Measurements from ENCODE around the gene PRKN. TPM values are rescaled to one million over a fixed set of nuclear protein-coding genes. Genes with fewer than 3 reads are reported as not detected.

PRKN gene
- total RNA-seq, 1 experiment from 2014 or later: 0.46 TPM

DNA sequence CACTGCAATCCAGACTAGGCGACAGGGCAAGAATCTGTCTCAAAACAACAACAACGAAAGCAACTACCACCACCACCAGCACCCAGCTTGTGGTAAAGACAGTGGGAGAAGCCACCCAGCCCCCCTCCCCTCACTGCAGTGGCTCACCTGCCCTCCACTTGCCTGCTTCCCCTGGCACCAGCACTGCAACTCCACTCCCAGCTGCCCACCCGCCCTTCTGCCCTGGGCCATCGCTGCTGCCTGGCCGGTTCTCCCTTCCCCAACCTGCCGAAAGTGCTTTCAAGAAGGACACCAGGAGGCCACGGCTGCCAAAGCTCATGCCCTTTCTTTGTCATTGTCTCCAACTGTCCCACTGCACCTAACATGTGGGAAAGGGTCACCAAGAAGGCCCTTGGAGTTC is 1359.1 kb downstream of the PRKN start:
- ATAC-seq (no peak), DNase-seq (ENCODE audit: low read depth, low spot score) (no peak)
- Histone ChIP-seq H3K4me3 (ENCODE audit: low read depth in 2 of 2, low read length in 2 of 2) (no peak overlapping the region), H3K36me3 (ENCODE audit: control insufficient read depth, insufficient read depth, low read length) (no peaks in the 10 kb centered on the region), H3K9me3 (ENCODE audit: control insufficient read depth, insufficient read depth, low read depth, low read length) (peaks cover under 1% of the 10 kb centered on the region; the same call in 1 of the 2 replicates), H3K4me1 (ENCODE audit: control insufficient read depth, insufficient read depth, low read length) (no peaks in the 10 kb centered on the region), H3K27me3 (ENCODE audit: control insufficient read depth, insufficient read depth, low read length) (no peaks in the 10 kb centered on the region), H3K27ac (ENCODE audit: low read length) (no peak overlapping the region)
- intact Hi-C loops (cut with micrococcal nuclease; ENCODE audit: unreplicated experiment): no loop called here
- ChIA-PET CTCF (no interaction called here), POLR2A (no interaction called here)
- TF ChIP-seq SIN3A (IDR thresholded peaks at IDR 0.05; ENCODE audit: borderline replicate concordance, insufficient read depth, low read depth, low read length) (no peak), TCF7L2 (IDR thresholded peaks at IDR 0.05; ENCODE audit: low read depth, low read length) (no peak), POLR2AphosphoS5 (IDR thresholded peaks at IDR 0.05; ENCODE audit: low read depth, low read length) (no peak)
- TF ChIP-seq, protein P1, sequence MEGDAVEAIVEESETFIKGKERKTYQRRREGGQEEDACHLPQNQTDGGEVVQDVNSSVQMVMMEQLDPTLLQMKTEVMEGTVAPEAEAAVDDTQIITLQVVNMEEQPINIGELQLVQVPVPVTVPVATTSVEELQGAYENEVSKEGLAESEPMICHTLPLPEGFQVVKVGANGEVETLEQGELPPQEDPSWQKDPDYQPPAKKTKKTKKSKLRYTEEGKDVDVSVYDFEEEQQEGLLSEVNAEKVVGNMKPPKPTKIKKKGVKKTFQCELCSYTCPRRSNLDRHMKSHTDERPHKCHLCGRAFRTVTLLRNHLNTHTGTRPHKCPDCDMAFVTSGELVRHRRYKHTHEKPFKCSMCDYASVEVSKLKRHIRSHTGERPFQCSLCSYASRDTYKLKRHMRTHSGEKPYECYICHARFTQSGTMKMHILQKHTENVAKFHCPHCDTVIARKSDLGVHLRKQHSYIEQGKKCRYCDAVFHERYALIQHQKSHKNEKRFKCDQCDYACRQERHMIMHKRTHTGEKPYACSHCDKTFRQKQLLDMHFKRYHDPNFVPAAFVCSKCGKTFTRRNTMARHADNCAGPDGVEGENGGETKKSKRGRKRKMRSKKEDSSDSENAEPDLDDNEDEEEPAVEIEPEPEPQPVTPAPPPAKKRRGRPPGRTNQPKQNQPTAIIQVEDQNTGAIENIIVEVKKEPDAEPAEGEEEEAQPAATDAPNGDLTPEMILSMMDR (IDR thresholded peaks at IDR 0.05): no peak
- TF ChIP-seq, protein P2, sequence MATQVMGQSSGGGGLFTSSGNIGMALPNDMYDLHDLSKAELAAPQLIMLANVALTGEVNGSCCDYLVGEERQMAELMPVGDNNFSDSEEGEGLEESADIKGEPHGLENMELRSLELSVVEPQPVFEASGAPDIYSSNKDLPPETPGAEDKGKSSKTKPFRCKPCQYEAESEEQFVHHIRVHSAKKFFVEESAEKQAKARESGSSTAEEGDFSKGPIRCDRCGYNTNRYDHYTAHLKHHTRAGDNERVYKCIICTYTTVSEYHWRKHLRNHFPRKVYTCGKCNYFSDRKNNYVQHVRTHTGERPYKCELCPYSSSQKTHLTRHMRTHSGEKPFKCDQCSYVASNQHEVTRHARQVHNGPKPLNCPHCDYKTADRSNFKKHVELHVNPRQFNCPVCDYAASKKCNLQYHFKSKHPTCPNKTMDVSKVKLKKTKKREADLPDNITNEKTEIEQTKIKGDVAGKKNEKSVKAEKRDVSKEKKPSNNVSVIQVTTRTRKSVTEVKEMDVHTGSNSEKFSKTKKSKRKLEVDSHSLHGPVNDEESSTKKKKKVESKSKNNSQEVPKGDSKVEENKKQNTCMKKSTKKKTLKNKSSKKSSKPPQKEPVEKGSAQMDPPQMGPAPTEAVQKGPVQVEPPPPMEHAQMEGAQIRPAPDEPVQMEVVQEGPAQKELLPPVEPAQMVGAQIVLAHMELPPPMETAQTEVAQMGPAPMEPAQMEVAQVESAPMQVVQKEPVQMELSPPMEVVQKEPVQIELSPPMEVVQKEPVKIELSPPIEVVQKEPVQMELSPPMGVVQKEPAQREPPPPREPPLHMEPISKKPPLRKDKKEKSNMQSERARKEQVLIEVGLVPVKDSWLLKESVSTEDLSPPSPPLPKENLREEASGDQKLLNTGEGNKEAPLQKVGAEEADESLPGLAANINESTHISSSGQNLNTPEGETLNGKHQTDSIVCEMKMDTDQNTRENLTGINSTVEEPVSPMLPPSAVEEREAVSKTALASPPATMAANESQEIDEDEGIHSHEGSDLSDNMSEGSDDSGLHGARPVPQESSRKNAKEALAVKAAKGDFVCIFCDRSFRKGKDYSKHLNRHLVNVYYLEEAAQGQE (IDR thresholded peaks at IDR 0.05; ENCODE audit: insufficient read depth in 1 of 2, low read depth in 2 of 2, low read length in 1 of 2): no peak
- no TSS peak for BruUV-seq (replicated peaks)
- in situ Hi-C loops (cut with HindIII; ENCODE audit: low pct_unique_long_range_greater_than_20kb, low sequenced_read_pairs): no loop called here

DNA sequence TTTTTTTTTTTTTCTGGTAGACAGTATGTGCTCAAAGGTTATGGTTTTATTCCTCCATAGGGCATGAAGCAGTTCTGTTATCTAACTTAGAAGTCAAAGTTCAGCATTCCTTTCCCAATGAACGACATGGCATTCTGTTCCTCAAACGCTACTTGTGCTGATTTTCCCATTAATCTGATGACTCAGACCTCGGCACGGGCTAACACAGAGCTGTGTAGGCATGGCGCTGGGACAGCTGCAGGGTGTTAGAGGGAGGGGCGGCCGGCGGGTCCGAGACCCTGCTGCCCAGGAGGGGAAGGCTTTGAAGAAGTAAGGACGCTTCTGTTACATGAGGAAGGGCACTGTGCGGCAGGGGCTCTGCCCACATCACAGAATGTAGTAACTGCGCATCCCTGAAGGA is 1360.1 kb downstream of the PRKN start:
- H3K36me3 ChIP-seq (ENCODE audit: control insufficient read depth, insufficient read depth, low read length): no peaks in the 10 kb centered on the region
- H3K4me3 ChIP-seq (ENCODE audit: low read depth in 2 of 2, low read length in 2 of 2): no peak overlapping the region
- H3K4me1 ChIP-seq (ENCODE audit: control insufficient read depth, insufficient read depth, low read length): no peaks in the 10 kb centered on the region
- ATAC-seq (no peak), DNase-seq (ENCODE audit: low read depth, low spot score) (no peak)
- TF ChIP-seq POLR2AphosphoS5 (IDR thresholded peaks at IDR 0.05; ENCODE audit: low read depth, low read length): no peak
- TF ChIP-seq, protein P2 (IDR thresholded peaks at IDR 0.05; ENCODE audit: insufficient read depth in 1 of 2, low read depth in 2 of 2, low read length in 1 of 2): no peak
- TF ChIP-seq, protein P1 (IDR thresholded peaks at IDR 0.05): no peak
- no peak for TF ChIP-seq TCF7L2 (IDR thresholded peaks at IDR 0.05; ENCODE audit: low read depth, low read length)
- TF ChIP-seq SIN3A (IDR thresholded peaks at IDR 0.05; ENCODE audit: borderline replicate concordance, insufficient read depth, low read depth, low read length): no peak
- no peaks in the 10 kb centered on the region for H3K27me3 ChIP-seq (ENCODE audit: control insufficient read depth, insufficient read depth, low read length)
- ChIA-PET POLR2A (no interaction called here), CTCF (no interaction called here)
- BruUV-seq (replicated peaks): no TSS peak
- in situ Hi-C loops (cut with HindIII; ENCODE audit: low pct_unique_long_range_greater_than_20kb, low sequenced_read_pairs) (no loop called here), intact Hi-C loops (cut with micrococcal nuclease; ENCODE audit: unreplicated experiment) (no loop called here)
- no peak overlapping the region for H3K27ac ChIP-seq (ENCODE audit: low read length)
- H3K9me3 ChIP-seq (ENCODE audit: control insufficient read depth, insufficient read depth, low read depth, low read length): peaks cover 4% of the 10 kb centered on the region; the same call in 1 of the 2 replicates
